Loucy (cell line): ENCODE measurements around the gene LMO7.

ENCODE experiments used
- H2AFZ ChIP-seq: fragments of 200-600 bp; sonication (generic); 2 replicates; pipeline ENCODE4 v1.6.0; 2016; ENCODE audit warnings: antibody characterized with exemption, mild to moderate bottlenecking, low read length, moderate library complexity
- H3F3A ChIP-seq: fragments of 200-600 bp; 2 replicates; pipeline ENCODE4 v1.6.0; 2016; ENCODE audit warnings: antibody characterized with exemption, low read depth, mild to moderate bottlenecking
- H3K27me3 ChIP-seq: fragments of 200-600 bp; sonication (generic); 2 replicates; pipeline ENCODE4 v1.6.1; 2014; ENCODE audit warnings: low read length, mild to moderate bottlenecking; ENCODE audit not compliant: insufficient read depth, poor library complexity, severe bottlenecking
- H3K36me3 ChIP-seq: fragments of 200-600 bp; sonication (generic); 2 replicates; pipeline ENCODE4 v1.6.1; 2016; ENCODE audit warnings: low read length; ENCODE audit not compliant: insufficient read depth
- H3K4me1 ChIP-seq: fragments of 200-600 bp; sonication (generic); 2 replicates; pipeline ENCODE4 v1.5.1; 2014; ENCODE audit warnings: low read length, mild to moderate bottlenecking; ENCODE audit not compliant: insufficient read depth, poor library complexity, severe bottlenecking
- H3K4me2 ChIP-seq: fragments of 200-600 bp; sonication (generic); 2 replicates; pipeline ENCODE4 v1.6.0; 2014; ENCODE audit warnings: antibody characterized with exemption, low read length, low read depth, mild to moderate bottlenecking; ENCODE audit not compliant: poor library complexity, severe bottlenecking
- H3K4me3 ChIP-seq: fragments of 200-600 bp; sonication (generic); 2 replicates; pipeline ENCODE4 v1.5.1; 2014; ENCODE audit warnings: low read length, mild to moderate bottlenecking, mixed read lengths; ENCODE audit not compliant: poor library complexity, severe bottlenecking
- H3K79me2 ChIP-seq: fragments of 200-600 bp; sonication (generic); 2 replicates; pipeline ENCODE4 v1.6.1; 2014; ENCODE audit warnings: low read length; ENCODE audit not compliant: insufficient read depth
- H3K9ac ChIP-seq: fragments of 200-600 bp; sonication (generic); 2 replicates; pipeline ENCODE4 v1.6.0; 2014; ENCODE audit warnings: mild to moderate bottlenecking, low read depth, low read length, moderate library complexity; ENCODE audit not compliant: poor library complexity, severe bottlenecking
- H3K9me2 ChIP-seq: fragments of 200-600 bp; sonication (generic); replicated peaks from 2 replicates; pipeline ENCODE4 v1.6.1; 2016; ENCODE audit warnings: low read depth, low read length, mixed read lengths
- H3K9me3 ChIP-seq: fragments of 200-600 bp; sonication (generic); 2 replicates; pipeline ENCODE4 v1.6.1; 2014; ENCODE audit warnings: mild to moderate bottlenecking, antibody characterized with exemption, low read length, low read depth; ENCODE audit not compliant: insufficient read depth
- H4K20me1 ChIP-seq: fragments of 200-600 bp; sonication (generic); 2 replicates; pipeline ENCODE4 v1.6.0; 2014; ENCODE audit warnings: antibody characterized with exemption, low read length, mild to moderate bottlenecking; ENCODE audit not compliant: insufficient read depth, poor library complexity, severe bottlenecking
- EZH2phosphoT487 ChIP-seq: fragments of 200-600 bp; IDR thresholded peaks from 2 replicates; pipeline ENCODE4 v1.6.1; 2018; ENCODE audit warnings: antibody characterized with exemption, mild to moderate bottlenecking, moderate library complexity, borderline replicate concordance
- TF ChIP-seq, protein P1 (sequence below): fragments of 200-600 bp; sonication (generic); conservative IDR thresholded peaks from 2 replicates; pipeline ENCODE4 v1.5.1; 2014; ENCODE audit warnings: mild to moderate bottlenecking, antibody characterized with exemption, low read length

The LMO7 gene

DNA sequence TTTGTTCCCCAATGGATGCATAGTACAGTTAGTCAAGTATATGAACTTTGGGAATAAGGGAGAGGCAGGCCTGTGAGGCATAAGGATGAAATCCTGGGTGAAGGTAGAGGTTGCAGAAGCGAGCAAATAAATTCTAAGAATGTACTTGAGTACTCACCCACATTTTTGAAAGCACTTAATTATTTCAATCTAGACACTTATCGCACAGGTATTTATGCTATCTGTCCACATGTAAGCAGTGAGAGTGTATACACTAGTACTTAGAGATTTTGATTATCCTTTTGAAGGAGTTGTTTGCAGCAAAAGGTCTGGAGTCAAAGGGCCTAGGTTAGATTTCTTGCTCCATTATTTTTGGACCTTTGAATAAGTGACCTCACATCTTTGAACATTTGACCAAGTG lies 77.7 kb downstream of the LMO7 start:
- Histone ChIP-seq H3K9ac (no peak overlapping the region), H2AFZ (no peak overlapping the region), H3K27me3 (no peaks in the 10 kb centered on the region), H3K4me1 (peaks cover 14% of the 10 kb centered on the region), H3F3A (no peaks in the 10 kb centered on the region; the same call in 1 of the 2 replicates), H4K20me1 (no peaks in the 10 kb centered on the region), H3K9me2 (no peaks in the 10 kb centered on the region), H3K36me3 (no peaks in the 10 kb centered on the region), H3K9me3 (no peaks in the 10 kb centered on the region), H3K4me3 (no peak overlapping the region), H3K79me2 (no peaks in the 10 kb centered on the region), H3K4me2 (no peak overlapping the region)
- no peak for TF ChIP-seq EZH2phosphoT487
- TF ChIP-seq, protein P1, sequence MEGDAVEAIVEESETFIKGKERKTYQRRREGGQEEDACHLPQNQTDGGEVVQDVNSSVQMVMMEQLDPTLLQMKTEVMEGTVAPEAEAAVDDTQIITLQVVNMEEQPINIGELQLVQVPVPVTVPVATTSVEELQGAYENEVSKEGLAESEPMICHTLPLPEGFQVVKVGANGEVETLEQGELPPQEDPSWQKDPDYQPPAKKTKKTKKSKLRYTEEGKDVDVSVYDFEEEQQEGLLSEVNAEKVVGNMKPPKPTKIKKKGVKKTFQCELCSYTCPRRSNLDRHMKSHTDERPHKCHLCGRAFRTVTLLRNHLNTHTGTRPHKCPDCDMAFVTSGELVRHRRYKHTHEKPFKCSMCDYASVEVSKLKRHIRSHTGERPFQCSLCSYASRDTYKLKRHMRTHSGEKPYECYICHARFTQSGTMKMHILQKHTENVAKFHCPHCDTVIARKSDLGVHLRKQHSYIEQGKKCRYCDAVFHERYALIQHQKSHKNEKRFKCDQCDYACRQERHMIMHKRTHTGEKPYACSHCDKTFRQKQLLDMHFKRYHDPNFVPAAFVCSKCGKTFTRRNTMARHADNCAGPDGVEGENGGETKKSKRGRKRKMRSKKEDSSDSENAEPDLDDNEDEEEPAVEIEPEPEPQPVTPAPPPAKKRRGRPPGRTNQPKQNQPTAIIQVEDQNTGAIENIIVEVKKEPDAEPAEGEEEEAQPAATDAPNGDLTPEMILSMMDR = no peak

DNA sequence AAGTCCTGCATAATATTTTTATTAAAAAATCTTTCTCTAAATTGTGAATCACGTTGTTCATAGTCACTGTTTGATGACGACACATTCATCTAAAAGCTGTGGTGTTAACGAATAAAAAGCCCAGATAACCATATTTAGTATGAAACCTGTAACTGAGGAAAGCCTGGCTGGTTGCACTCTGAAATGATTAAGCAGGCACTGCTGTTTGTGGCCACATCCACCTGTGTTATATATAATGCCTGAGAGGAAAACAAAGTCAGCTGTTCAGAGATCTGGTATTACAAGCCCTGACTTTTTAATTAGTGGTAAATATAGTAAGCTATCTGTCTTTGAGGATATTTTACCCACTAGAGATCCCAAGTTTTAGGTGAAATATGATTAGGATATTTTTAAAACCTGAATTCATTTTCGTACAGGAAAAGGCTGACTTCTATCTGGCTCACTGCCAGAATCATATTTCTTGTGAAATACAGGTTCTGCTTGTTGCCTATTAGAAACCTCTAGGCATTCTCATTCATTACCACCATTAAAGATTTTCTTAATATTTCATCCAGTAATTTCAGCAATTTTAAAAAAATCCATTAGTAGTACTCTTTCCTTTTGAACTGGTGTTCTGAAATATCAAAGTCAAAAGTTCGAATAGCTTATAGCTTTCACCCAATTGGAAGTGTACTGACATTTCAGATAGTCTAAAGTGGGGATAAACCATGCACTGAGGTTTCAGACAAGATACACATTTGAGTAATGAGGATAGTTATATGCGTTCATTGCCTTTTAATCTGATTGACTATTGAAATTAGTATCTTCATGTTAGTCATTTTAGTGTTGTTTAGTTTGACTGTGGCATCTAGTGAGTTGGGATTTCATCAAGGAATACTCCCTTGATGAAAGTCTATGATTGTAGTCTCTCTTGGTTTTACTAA lies 79.7 kb downstream of the LMO7 start:
- H3K79me2 ChIP-seq = no peaks in the 10 kb centered on the region
- no peak overlapping the region for H2AFZ ChIP-seq
- H3K36me3 ChIP-seq = no peaks in the 10 kb centered on the region
- no peaks in the 10 kb centered on the region for H3K27me3 ChIP-seq
- H4K20me1 ChIP-seq = no peaks in the 10 kb centered on the region
- H3K9me3 ChIP-seq = no peaks in the 10 kb centered on the region
- TF ChIP-seq, protein P1 = no peak
- no peak for TF ChIP-seq EZH2phosphoT487
- no peaks in the 10 kb centered on the region for H3K9me2 ChIP-seq
- peaks cover 14% of the 10 kb centered on the region for H3K4me1 ChIP-seq
- no peaks in the 10 kb centered on the region; the same call in 1 of the 2 replicates for H3F3A ChIP-seq
- H3K4me3 ChIP-seq = no peak overlapping the region
- peak overlapping the region; percentile 26 for H3K4me2 ChIP-seq
- no peak overlapping the region for H3K9ac ChIP-seq

DNA sequence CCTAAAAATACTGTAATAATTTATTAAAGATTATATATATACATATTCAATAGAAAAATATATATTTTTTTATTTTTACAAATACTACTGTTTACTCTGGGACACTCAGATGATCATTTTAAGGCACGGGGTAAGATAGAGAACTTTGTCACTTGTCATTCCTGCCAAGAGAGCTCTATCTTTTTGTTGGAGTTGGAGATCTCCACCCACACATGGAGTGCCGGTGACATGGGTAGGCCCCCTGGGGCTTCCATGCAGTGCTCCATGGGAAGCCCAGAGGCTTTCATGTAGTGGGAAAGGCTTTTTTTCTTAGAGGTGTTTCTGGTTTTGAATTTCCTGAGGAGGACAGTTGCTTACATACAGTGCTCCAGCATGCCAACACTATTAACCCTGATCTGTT lies 81.4 kb downstream of the LMO7 start:
- TF ChIP-seq EZH2phosphoT487 = no peak
- TF ChIP-seq, protein P1 = no peak
- Histone ChIP-seq H3K4me3 (no peak overlapping the region), H3K79me2 (no peaks in the 10 kb centered on the region), H3K9me3 (no peaks in the 10 kb centered on the region), H3K9me2 (no peaks in the 10 kb centered on the region), H3K9ac (no peak overlapping the region), H3K36me3 (no peaks in the 10 kb centered on the region), H3K4me1 (peaks cover 14% of the 10 kb centered on the region), H2AFZ (no peak overlapping the region), H3K4me2 (no peak overlapping the region), H4K20me1 (no peaks in the 10 kb centered on the region), H3K27me3 (no peaks in the 10 kb centered on the region), H3F3A (no peaks in the 10 kb centered on the region; the same call in 1 of the 2 replicates)
